ENCODE data around the gene FAM83E.

The FAM83E gene

DNA sequence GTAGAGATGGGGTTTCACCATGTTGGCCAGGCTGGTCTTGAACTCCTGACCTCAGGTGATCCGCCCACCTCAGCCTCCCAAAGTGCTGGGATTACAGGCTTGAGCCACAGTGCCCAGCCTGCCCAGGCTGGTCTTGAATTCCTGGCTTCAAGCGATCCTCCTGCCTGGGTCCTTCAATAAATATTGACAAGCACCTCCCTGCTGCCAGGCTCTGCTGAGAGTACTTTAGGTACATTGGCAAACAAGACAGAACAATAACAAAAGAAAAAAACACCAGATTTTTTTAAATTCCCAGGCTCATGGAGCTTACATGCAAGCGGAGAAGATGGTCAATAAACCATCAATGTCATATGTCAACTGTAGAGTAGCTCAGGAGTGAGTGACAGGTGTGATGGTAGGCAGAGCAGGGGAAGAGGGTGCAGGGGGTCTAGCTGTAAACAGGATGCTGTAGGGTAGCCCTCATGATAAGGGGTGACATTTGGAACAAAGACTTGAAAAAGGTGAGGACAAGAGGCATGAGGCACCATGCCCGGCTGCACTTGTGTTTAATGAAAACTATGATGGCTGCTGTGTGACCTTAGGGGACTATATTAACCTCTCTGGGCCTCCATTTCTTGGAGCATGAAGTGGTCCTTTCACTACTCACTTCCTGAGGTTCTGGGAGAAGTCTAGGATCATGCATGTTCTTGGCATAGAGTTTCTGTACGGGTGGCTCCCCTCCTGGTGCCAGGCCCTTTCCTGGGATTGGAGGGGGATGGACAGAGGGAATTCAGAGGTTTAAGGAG, 43.3 kb downstream of the FAM83E start:
- no peak for DNase-seq (ENCODE audit: low read depth)
- H3K4me3 ChIP-seq (ENCODE audit: low read depth, low read length): no peak overlapping the region
- TF ChIP-seq, protein P1, sequence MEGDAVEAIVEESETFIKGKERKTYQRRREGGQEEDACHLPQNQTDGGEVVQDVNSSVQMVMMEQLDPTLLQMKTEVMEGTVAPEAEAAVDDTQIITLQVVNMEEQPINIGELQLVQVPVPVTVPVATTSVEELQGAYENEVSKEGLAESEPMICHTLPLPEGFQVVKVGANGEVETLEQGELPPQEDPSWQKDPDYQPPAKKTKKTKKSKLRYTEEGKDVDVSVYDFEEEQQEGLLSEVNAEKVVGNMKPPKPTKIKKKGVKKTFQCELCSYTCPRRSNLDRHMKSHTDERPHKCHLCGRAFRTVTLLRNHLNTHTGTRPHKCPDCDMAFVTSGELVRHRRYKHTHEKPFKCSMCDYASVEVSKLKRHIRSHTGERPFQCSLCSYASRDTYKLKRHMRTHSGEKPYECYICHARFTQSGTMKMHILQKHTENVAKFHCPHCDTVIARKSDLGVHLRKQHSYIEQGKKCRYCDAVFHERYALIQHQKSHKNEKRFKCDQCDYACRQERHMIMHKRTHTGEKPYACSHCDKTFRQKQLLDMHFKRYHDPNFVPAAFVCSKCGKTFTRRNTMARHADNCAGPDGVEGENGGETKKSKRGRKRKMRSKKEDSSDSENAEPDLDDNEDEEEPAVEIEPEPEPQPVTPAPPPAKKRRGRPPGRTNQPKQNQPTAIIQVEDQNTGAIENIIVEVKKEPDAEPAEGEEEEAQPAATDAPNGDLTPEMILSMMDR (IDR thresholded peaks at IDR 0.05; ENCODE audit: insufficient read depth, low read depth, low read length, missing control alignments): no peak

- DNase-seq (ENCODE audit: low read depth): no peak
- no peak overlapping the region for H3K4me3 ChIP-seq (ENCODE audit: low read depth, low read length)
- TF ChIP-seq, protein P1 (IDR thresholded peaks at IDR 0.05; ENCODE audit: insufficient read depth, low read depth, low read length, missing control alignments): no peak
Observed at GRCh38 chr19:48569814-48570213, 45.1 kb downstream of the FAM83E start.

GRCh38 chr19:48568345-48568886, 46.5 kb downstream of the FAM83E start:
- TF ChIP-seq, protein P1 (IDR thresholded peaks at IDR 0.05; ENCODE audit: insufficient read depth, low read depth, low read length, missing control alignments): no peak
- no peak overlapping the region for H3K4me3 ChIP-seq (ENCODE audit: low read depth, low read length)
- DNase-seq (ENCODE audit: low read depth): no peak

DNA sequence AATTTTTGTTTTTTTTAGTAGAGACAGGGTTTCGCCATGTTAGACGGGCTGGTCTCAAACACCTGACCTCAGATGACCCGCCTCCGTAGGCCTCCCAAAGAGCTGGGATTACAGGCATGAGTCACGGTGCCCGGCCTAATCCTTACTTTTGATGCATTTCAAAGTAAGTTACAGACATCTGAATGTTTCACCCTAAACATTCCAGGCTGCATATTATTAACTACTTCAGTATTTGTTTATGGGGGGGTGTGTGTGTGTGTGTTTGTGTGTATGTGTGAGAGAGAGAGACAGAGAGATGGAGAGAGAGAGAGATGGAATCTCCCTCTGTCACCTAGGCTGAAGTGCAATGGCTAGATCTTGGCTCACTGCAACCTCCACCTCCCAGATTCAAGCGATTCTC, 49.8 kb downstream of the FAM83E start:
- no peak overlapping the region for H3K4me3 ChIP-seq (ENCODE audit: low read depth, low read length)
- TF ChIP-seq, protein P1 (IDR thresholded peaks at IDR 0.05; ENCODE audit: insufficient read depth, low read depth, low read length, missing control alignments): no peak
- no peak for DNase-seq (ENCODE audit: low read depth)

All from GM12865 (cell line).